ENCODE measurements around the gene NAALADL2.

DNA sequence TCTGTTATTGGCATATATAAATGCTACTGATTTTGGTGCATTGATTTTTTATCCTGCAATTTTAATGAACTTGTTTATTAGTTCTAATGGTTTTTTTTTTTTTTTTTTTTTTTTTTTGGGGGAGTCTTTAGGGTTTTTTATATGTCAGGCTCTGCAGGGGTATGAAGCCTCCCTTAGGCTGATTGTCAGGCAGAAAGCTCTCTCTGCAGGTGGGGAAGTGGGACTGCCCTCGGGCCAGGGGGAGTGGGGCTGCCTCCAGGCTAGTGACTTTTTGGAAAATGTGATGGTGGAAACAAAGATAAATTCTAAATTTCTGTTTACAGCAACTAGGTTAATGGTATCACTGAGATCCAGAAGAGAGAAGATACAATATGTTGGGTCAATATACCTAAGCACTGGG lies 14.4 kb upstream of the NAALADL2 start:
- TF ChIP-seq, protein P1, sequence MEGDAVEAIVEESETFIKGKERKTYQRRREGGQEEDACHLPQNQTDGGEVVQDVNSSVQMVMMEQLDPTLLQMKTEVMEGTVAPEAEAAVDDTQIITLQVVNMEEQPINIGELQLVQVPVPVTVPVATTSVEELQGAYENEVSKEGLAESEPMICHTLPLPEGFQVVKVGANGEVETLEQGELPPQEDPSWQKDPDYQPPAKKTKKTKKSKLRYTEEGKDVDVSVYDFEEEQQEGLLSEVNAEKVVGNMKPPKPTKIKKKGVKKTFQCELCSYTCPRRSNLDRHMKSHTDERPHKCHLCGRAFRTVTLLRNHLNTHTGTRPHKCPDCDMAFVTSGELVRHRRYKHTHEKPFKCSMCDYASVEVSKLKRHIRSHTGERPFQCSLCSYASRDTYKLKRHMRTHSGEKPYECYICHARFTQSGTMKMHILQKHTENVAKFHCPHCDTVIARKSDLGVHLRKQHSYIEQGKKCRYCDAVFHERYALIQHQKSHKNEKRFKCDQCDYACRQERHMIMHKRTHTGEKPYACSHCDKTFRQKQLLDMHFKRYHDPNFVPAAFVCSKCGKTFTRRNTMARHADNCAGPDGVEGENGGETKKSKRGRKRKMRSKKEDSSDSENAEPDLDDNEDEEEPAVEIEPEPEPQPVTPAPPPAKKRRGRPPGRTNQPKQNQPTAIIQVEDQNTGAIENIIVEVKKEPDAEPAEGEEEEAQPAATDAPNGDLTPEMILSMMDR (IDR thresholded peaks at IDR 0.05): no peak
- TF ChIP-seq ZFX (IDR thresholded peaks at IDR 0.05; ENCODE audit: borderline replicate concordance): no peak
